Measurements from ENCODE around the gene RPL29. TPM values are rescaled to one million over a fixed set of nuclear protein-coding genes. Genes with fewer than 3 reads are reported as not detected.

Gene RPL29
- total and polyA plus RNA-seq, 2 of the 13 experiments (the other 11 are each of a cell fraction or from before 2014, with no cell fraction given) = 1,348 to 2,263 TPM

- H3K79me2 ChIP-seq (ENCODE audit: insufficient read depth, low read length) = no peaks in the 10 kb centered on the region
- H3K27ac ChIP-seq (ENCODE audit: extremely low read length, insufficient read depth, low read length) = no peak overlapping the region
- no peak overlapping the region for H3K9ac ChIP-seq (ENCODE audit: insufficient read depth, low read depth, low read length)
- TF ChIP-seq GPBP1L1 (CRISPR knock-in tag; IDR thresholded peaks at IDR 0.05) (no peak), HNRNPLL (IDR thresholded peaks at IDR 0.05; ENCODE audit: low read depth, low read length, poor library complexity, severe bottlenecking) (peak; percentile 17), ZNF292 (CRISPR knock-in tag; IDR thresholded peaks at IDR 0.05; ENCODE audit: borderline replicate concordance, low read depth) (0 out of 2 replicates have a peak, but pooled peaks have one; percentile 12), ZC3H13 (CRISPR knock-in tag; IDR thresholded peaks at IDR 0.05) (no peak)
- TF ChIP-seq, protein P1, sequence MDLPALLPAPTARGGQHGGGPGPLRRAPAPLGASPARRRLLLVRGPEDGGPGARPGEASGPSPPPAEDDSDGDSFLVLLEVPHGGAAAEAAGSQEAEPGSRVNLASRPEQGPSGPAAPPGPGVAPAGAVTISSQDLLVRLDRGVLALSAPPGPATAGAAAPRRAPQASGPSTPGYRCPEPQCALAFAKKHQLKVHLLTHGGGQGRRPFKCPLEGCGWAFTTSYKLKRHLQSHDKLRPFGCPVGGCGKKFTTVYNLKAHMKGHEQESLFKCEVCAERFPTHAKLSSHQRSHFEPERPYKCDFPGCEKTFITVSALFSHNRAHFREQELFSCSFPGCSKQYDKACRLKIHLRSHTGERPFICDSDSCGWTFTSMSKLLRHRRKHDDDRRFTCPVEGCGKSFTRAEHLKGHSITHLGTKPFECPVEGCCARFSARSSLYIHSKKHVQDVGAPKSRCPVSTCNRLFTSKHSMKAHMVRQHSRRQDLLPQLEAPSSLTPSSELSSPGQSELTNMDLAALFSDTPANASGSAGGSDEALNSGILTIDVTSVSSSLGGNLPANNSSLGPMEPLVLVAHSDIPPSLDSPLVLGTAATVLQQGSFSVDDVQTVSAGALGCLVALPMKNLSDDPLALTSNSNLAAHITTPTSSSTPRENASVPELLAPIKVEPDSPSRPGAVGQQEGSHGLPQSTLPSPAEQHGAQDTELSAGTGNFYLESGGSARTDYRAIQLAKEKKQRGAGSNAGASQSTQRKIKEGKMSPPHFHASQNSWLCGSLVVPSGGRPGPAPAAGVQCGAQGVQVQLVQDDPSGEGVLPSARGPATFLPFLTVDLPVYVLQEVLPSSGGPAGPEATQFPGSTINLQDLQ (CRISPR knock-in tag; IDR thresholded peaks at IDR 0.05) = no peak
- POLR2A ChIA-PET = interaction anchor here (1.4 kb wide), 1 partner anchor 16 kb away, joined by 3 read pairs; no protein-coding TSS in a partner anchor
- CTCF ChIA-PET (ENCODE audit: low intra/inter-chr PET ratio, low total read pairs) = no interaction called here
- H3K9me3 ChIP-seq (ENCODE audit: low read length) = no peaks in the 10 kb centered on the region
- peak overlapping the region; percentile 68 for H3K4me2 ChIP-seq (ENCODE audit: low read depth, low read length)
- in situ Hi-C loops (cut with HindIII; ENCODE audit: extremely low pct_ligation_motif_present, low pct_unique_long_range_greater_than_20kb) (no loop called here), intact Hi-C loops (cut with micrococcal nuclease; ENCODE audit: unreplicated experiment) (no loop called here)
- H3K27me3 ChIP-seq (ENCODE audit: control insufficient read depth in 1 of 2, insufficient read depth in 2 of 2, low read length in 2 of 2) = peaks cover 1 to 25% of the 10 kb centered on the region in 2 experiments; a peak in 4 of 5 replicates
- H4K20me1 ChIP-seq (ENCODE audit: insufficient read depth, low read length) = no peaks in the 10 kb centered on the region
- WGBS (ENCODE audit: low lambda C conversion rate) = 87% methylated on average over 3 of the region's 12 CpGs
- DNase-seq (ENCODE audit: low spot score) (no peak), ATAC-seq (no peak), FAIRE-seq (no peak)
- H3K4me3 ChIP-seq (replicated peaks in 1 of 3; ENCODE audit: insufficient read depth in 1 of 3, low read depth in 2 of 3, low read length in 3 of 3) = peak overlapping the region in 1 of 3 experiments; percentile 41; a peak in 1 of 6 replicates
- BruUV-seq (replicated peaks) = no TSS peak
- peaks cover 64% of the 10 kb centered on the region for H3K4me1 ChIP-seq (ENCODE audit: insufficient read depth, low read length)
- H2AFZ ChIP-seq (ENCODE audit: low read length) = no peak overlapping the region
- no peaks in the 10 kb centered on the region for H3K36me3 ChIP-seq (replicated peaks in 1 of 2; ENCODE audit: control insufficient read depth in 1 of 2, insufficient read depth in 2 of 2, low read length in 2 of 2)
Observed at GRCh38 chr3:52028572-52028971, 32.9 kb upstream of the RPL29 start.

Measured in HepG2 (cell line).